PFSK-1 (cell line): ENCODE measurements around the gene BNIP1.

Experiments used
- POLR2AphosphoS5 ChIP-seq: IDR thresholded peaks from 2 replicates; pipeline ENCODE4 v1.6.1; 2012; ENCODE audit warnings: low read depth, mild to moderate bottlenecking, control low read depth, low read length, moderate library complexity
- SIN3A ChIP-seq: IDR thresholded peaks from 2 replicates; pipeline ENCODE4 v1.6.1; 2012; ENCODE audit warnings: mild to moderate bottlenecking, low read length, moderate library complexity, borderline replicate concordance; ENCODE audit not compliant: insufficient read depth
- TF ChIP-seq, protein P1 (sequence below), 2 experiments: IDR thresholded peaks; 2 replicates each; pipeline versions ENCODE4 v1.6.1 to v1.8.0; 2011 to 2012; ENCODE audit warnings: low read depth in 2 of 2, low read length in 2 of 2, control low read depth in 1 of 2, inconsistent platforms in 1 of 2, mild to moderate bottlenecking in 1 of 2, moderate library complexity in 1 of 2; ENCODE audit not compliant: insufficient read depth in 1 of 2

DNA sequence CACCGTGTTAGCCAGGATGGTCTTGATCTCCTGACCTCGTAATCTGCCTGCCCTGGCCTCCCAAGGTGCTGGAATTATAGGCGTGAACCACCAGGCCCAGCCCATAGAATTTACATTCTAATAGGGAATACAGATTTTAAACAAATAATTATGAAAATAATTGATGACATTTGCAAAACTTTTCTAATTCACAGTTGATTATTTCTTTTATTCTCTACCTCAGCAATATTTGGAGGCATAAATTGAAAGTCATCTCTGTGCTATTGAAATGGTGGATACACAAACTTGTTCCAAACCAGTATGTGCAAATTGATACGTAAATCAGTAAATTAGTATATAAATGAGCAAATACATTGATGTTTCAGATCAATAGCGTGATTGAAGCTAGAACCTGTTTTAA, 8.2 kb downstream of the BNIP1 start:
- TF ChIP-seq, protein P1, sequence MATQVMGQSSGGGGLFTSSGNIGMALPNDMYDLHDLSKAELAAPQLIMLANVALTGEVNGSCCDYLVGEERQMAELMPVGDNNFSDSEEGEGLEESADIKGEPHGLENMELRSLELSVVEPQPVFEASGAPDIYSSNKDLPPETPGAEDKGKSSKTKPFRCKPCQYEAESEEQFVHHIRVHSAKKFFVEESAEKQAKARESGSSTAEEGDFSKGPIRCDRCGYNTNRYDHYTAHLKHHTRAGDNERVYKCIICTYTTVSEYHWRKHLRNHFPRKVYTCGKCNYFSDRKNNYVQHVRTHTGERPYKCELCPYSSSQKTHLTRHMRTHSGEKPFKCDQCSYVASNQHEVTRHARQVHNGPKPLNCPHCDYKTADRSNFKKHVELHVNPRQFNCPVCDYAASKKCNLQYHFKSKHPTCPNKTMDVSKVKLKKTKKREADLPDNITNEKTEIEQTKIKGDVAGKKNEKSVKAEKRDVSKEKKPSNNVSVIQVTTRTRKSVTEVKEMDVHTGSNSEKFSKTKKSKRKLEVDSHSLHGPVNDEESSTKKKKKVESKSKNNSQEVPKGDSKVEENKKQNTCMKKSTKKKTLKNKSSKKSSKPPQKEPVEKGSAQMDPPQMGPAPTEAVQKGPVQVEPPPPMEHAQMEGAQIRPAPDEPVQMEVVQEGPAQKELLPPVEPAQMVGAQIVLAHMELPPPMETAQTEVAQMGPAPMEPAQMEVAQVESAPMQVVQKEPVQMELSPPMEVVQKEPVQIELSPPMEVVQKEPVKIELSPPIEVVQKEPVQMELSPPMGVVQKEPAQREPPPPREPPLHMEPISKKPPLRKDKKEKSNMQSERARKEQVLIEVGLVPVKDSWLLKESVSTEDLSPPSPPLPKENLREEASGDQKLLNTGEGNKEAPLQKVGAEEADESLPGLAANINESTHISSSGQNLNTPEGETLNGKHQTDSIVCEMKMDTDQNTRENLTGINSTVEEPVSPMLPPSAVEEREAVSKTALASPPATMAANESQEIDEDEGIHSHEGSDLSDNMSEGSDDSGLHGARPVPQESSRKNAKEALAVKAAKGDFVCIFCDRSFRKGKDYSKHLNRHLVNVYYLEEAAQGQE (IDR thresholded peaks at IDR 0.05; ENCODE audit: insufficient read depth in 1 of 2, low read depth in 2 of 2, low read length in 2 of 2): no peak
- TF ChIP-seq POLR2AphosphoS5 (no peak), SIN3A (no peak)
